Vagina (tissue), 2 donors: ENCODE results near the gene ERFE. TPM values are rescaled to one million over a fixed set of nuclear protein-coding genes. Genes with fewer than 3 reads are reported as not detected.

Source experiments
- DNase-seq, 2 donors: peaks; one replicate each; pipeline ENCODE4 v3.0.0-alpha.2; 2017; ENCODE audit errors: extremely low spot score in 2 of 2
- H3K27ac ChIP-seq: fragments of 200-600 bp; sonication (generic); one replicate; pipeline ENCODE4 v1.5.1; 2019
- H3K27me3 ChIP-seq: fragments of 200-600 bp; sonication (generic); one replicate; pipeline ENCODE4 v1.5.1; 2019
- H3K36me3 ChIP-seq, 2 donors: fragments of 200-600 bp; sonication (generic); one replicate each; pipeline ENCODE4 v1.5.1; 2017 to 2019
- H3K4me1 ChIP-seq: fragments of 200-600 bp; sonication (generic); one replicate; pipeline ENCODE4 v1.5.1; 2019
- H3K4me3 ChIP-seq, 2 donors: fragments of 200-600 bp; sonication (generic); 1 replicate in 1 of 2; 2 replicates in 1 of 2; pipeline ENCODE4 v1.5.1; 2016 to 2019
- H3K9me3 ChIP-seq: fragments of 200-600 bp; sonication (generic); one replicate; pipeline ENCODE4 v1.5.1; 2019
- POLR2A ChIP-seq, 2 donors: fragments of 450-650 bp; IDR thresholded peaks; one replicate each; pipeline ENCODE4 v1.6.1; 2017; ENCODE audit warnings: antibody characterized with exemption in 2 of 2, mild to moderate bottlenecking in 2 of 2, moderate library complexity in 2 of 2
- POLR2AphosphoS5 ChIP-seq, 2 donors: sonication (generic); formaldehyde crosslinking; IDR thresholded peaks; one replicate each; pipeline ENCODE4 v1.9.0; 2017; ENCODE audit warnings: antibody characterized with exemption in 2 of 2, mild to moderate bottlenecking in 2 of 2, low read depth in 1 of 2; ENCODE audit not compliant: insufficient read depth in 1 of 2
- intact Hi-C: fragments of 100-400 bp; cut with DNase I; formaldehyde crosslinking; loops from one replicate; pipeline ENCODE4 v1.15.1; 2023
- total RNA-seq: library from RNA; depleted of rRNA; stranded (reverse); fragments of >200 nt; gene quantifications from one replicate; pipeline ENCODE4 v1.2.3, GENCODE V29; 2016
- TF ChIP-seq, protein P1 (sequence below), 3 experiments: fragments of 450-650 bp in 2 of 3; fragments of 200-600 bp in 1 of 3; sonication (generic) in 1 of 3; IDR thresholded peaks; one replicate each; pipeline ENCODE4 v1.5.1; 2017 to 2019; ENCODE audit warnings: antibody characterized with exemption in 3 of 3, mild to moderate bottlenecking in 2 of 3, moderate library complexity in 2 of 3

The ERFE gene
- total RNA-seq, 1 donor from 2014 or later, result not detected

DNA sequence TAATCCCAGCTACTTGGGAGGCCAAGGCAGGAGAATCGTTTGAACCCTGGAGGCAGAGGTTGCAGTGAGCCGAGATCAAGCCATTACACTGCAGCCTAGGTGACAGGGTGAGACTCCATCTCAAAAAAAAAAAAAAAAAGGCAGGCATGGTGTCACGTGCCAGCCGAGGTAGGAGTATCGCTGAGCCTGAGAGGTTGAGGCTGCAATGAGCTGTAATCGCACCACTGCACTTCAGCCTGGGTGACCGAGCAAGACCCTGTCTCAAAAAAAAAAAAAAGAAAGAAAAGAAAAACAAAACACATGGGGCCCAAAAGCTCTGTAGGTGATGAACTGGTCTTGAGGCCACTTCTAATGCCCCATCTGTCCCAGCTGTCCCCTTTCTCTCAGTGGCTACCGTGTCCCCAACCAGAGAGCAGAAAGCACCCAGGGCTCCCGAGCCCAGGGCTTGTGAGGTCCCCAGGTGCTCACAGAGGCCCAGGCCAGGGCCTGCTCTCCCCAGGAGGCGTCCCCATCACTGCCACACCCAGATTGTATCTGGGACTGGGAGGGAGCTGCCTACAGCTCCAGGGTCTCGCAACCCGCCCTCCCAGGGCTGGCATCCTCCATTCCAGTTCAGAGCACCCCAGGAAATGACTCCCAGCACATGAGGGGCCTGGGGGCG, 11.8 kb upstream of the ERFE start:
- TF ChIP-seq POLR2AphosphoS5 (IDR thresholded peaks at IDR 0.05; ENCODE audit: insufficient read depth in 1 of 2, low read depth in 1 of 2) (no peak), POLR2A (IDR thresholded peaks at IDR 0.05) (no peak)
- TF ChIP-seq, protein P1, sequence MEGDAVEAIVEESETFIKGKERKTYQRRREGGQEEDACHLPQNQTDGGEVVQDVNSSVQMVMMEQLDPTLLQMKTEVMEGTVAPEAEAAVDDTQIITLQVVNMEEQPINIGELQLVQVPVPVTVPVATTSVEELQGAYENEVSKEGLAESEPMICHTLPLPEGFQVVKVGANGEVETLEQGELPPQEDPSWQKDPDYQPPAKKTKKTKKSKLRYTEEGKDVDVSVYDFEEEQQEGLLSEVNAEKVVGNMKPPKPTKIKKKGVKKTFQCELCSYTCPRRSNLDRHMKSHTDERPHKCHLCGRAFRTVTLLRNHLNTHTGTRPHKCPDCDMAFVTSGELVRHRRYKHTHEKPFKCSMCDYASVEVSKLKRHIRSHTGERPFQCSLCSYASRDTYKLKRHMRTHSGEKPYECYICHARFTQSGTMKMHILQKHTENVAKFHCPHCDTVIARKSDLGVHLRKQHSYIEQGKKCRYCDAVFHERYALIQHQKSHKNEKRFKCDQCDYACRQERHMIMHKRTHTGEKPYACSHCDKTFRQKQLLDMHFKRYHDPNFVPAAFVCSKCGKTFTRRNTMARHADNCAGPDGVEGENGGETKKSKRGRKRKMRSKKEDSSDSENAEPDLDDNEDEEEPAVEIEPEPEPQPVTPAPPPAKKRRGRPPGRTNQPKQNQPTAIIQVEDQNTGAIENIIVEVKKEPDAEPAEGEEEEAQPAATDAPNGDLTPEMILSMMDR (IDR thresholded peaks at IDR 0.05), result no peak
- H3K27ac ChIP-seq, result no peak overlapping the region
- H3K4me3 ChIP-seq, result no peak overlapping the region
- H3K27me3 ChIP-seq, result no peaks in the 10 kb centered on the region
- no peak for DNase-seq
- no peaks in the 10 kb centered on the region for H3K36me3 ChIP-seq
- intact Hi-C loops, result no loop called here
- H3K4me1 ChIP-seq, result peaks cover 19% of the 10 kb centered on the region
- no peaks in the 10 kb centered on the region for H3K9me3 ChIP-seq

DNA sequence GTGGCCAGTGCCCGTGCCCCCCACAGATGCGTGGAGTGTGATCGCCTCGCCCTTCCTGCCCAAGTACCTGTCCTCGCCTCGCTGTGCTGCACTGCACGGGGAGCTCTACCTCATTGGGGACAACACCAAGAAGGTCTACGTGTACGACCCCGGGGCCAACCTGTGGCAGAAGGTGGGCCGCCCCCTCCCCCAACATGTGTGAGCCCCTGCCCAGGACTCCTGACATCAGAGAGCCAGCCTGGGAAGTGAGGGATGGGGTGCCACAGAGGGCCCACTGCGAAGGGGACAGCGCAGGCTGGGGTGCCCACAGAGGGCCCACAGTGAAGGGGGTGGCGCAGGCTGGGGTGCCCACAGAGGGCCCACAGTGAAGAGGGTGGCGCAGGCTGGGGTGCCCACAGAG, 9.8 kb upstream of the ERFE start:
- H3K36me3 ChIP-seq, result no peaks in the 10 kb centered on the region
- DNase-seq, result no peak
- H3K27me3 ChIP-seq, result no peaks in the 10 kb centered on the region
- TF ChIP-seq POLR2AphosphoS5 (IDR thresholded peaks at IDR 0.05; ENCODE audit: insufficient read depth in 1 of 2, low read depth in 1 of 2) (no peak), POLR2A (IDR thresholded peaks at IDR 0.05) (no peak)
- TF ChIP-seq, protein P1 (IDR thresholded peaks at IDR 0.05), result no peak
- H3K4me3 ChIP-seq, result no peak overlapping the region
- H3K27ac ChIP-seq, result no peak overlapping the region
- H3K9me3 ChIP-seq, result no peaks in the 10 kb centered on the region
- intact Hi-C loops, result no loop called here
- H3K4me1 ChIP-seq, result no peaks in the 10 kb centered on the region

DNA sequence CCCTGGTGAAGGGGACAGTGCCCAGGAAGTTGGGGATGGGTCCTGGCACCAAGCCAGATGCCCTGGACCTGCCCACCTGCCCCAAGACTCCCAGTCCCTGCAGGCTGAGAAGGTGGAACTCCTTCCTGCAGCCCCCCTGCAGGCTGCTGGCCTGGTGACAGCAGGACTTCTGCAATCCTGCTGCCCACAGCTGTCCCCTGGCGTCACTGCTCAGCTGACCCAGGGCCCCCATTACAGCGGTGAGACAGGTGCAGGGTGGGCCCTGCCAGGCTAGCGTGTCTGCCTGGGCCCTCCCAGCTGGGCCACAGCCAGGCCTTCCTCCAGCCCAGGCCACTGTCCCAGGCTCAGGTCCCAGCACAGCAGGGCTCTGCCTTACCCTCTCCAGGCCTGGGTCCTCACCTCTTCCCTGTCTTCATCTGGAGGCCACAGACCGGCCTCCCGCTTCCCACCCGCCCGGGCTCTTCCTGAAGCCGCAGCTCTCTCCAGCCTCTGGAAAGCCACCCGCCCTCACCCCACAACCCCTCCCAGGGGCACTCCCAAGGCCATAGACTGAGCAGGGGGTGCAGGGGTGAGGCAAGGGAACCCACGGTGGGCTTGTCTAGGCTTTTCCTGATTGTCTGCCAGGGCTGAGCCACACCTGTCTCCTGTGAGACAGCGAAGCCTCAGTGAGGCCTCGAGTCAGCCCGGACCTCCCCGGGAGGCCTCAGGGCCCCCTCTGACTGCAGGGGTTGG, 8.8 kb upstream of the ERFE start:
- intact Hi-C loops, result no loop called here
- Histone ChIP-seq H3K36me3 (no peaks in the 10 kb centered on the region), H3K27me3 (no peaks in the 10 kb centered on the region), H3K4me3 (no peak overlapping the region), H3K4me1 (no peaks in the 10 kb centered on the region), H3K9me3 (no peaks in the 10 kb centered on the region), H3K27ac (no peak overlapping the region)
- no peak for DNase-seq
- TF ChIP-seq POLR2AphosphoS5 (IDR thresholded peaks at IDR 0.05; ENCODE audit: insufficient read depth in 1 of 2, low read depth in 1 of 2) (no peak), POLR2A (IDR thresholded peaks at IDR 0.05) (no peak)
- TF ChIP-seq, protein P1 (IDR thresholded peaks at IDR 0.05), result no peak

DNA sequence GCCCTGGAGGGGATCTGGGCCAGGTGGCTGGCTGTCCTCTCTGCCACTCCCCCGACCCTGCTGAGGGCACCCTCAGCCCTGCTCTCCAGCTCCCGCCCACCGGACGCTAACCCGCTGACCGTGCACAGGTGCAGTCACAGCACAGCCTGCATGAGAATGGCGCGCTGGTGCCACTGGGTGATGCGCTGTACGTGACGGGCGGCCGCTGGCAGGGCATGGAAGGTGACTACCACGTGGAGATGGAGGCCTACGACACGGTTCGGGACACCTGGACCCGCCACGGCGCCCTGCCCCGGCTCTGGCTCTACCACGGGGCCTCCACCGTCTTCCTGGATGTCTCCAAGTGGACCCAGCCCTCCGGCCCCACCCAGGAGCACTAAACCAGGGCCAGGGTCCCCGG, 8.1 kb upstream of the ERFE start:
- H3K4me1 ChIP-seq, result no peaks in the 10 kb centered on the region
- H3K27ac ChIP-seq, result no peak overlapping the region
- H3K27me3 ChIP-seq, result no peaks in the 10 kb centered on the region
- H3K36me3 ChIP-seq, result no peaks in the 10 kb centered on the region
- no peak for DNase-seq
- intact Hi-C loops, result no loop called here
- no peaks in the 10 kb centered on the region for H3K9me3 ChIP-seq
- no peak overlapping the region for H3K4me3 ChIP-seq
- TF ChIP-seq POLR2A (IDR thresholded peaks at IDR 0.05) (no peak), POLR2AphosphoS5 (IDR thresholded peaks at IDR 0.05; ENCODE audit: insufficient read depth in 1 of 2, low read depth in 1 of 2) (no peak)
- TF ChIP-seq, protein P1 (IDR thresholded peaks at IDR 0.05), result no peak

DNA sequence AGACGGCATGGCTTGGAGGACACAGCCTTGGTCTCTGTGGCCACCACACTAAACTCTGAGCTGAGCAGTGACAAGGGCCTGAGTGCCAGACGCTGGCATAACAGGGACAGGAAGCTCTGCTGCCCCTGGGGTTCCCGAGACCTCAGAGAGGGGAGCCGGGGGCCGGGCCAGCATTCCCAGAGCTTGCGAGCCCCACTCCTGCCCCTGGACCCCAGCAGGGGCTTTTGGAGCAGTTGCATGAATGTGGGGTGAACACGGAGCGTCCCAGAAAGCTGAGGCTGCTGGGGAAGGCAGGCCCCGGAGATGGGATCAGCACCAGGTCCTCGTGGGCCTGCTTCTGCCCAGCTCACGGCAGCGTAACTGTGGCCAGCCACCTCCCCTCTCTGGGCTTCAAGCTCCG, 7.6 kb upstream of the ERFE start:
- no peaks in the 10 kb centered on the region for H3K4me1 ChIP-seq
- no peak overlapping the region for H3K4me3 ChIP-seq
- no peak for DNase-seq
- TF ChIP-seq POLR2A (IDR thresholded peaks at IDR 0.05), result no peak
- TF ChIP-seq, protein P1 (IDR thresholded peaks at IDR 0.05), result no peak
- TF ChIP-seq POLR2AphosphoS5 (IDR thresholded peaks at IDR 0.05; ENCODE audit: insufficient read depth in 1 of 2, low read depth in 1 of 2), result no peak
- no peaks in the 10 kb centered on the region for H3K9me3 ChIP-seq
- no peaks in the 10 kb centered on the region for H3K27me3 ChIP-seq
- intact Hi-C loops, result no loop called here
- H3K27ac ChIP-seq, result no peak overlapping the region
- no peaks in the 10 kb centered on the region for H3K36me3 ChIP-seq
